GM21381 (cell line): ENCODE results near the gene SOBP.

ENCODE experiments used
- ATAC-seq: cut with Tn5 transposase; IDR thresholded peaks from one replicate; pipeline ENCODE4 v1.9.1; 2021; ENCODE audit warnings: mild to moderate bottlenecking, moderate library complexity; ENCODE audit not compliant: unreplicated experiment

SOBP gene

DNA sequence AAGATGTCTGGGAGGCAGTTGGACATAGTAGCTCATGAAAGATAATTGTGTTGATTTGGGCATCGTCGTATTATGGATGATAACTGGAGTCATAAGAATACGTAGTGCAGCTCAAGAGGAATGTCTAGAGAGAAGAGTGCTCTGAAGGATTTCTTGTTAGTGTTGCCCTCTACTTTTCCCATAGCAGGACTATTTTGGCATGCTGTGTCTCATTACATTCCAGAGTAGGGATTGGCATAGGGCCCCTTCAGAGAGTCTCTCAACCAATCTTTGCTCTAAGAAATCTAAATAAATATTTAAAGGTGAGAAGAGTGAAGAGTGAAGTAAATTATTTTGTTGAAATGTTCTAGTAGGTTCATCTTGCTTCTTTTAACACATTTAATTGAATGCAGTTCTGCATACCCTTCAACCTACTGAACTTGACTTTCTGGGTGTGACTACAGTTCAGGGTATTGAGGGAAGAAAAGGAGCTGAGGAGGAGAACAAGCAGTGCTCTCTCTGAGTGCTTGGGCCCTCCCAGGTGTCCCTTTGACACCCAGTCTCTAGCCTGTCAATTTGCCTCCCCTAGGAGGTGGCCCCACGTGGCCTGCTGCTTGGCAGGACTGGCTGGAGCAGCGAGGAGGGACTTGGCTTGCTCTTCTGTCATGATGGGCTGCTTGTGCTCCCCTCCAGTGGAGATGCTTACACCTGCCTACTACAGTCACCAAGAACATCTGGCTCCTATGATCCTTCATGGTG, 33.3 kb downstream of the SOBP start:
- no peak for ATAC-seq

- no peak for ATAC-seq
These were observed 33.9 kb downstream of the SOBP start for GRCh38 chr6:107523794-107524193.

- no peak for ATAC-seq
These were observed 34.7 kb downstream of the SOBP start for GRCh38 chr6:107524626-107525025.

DNA sequence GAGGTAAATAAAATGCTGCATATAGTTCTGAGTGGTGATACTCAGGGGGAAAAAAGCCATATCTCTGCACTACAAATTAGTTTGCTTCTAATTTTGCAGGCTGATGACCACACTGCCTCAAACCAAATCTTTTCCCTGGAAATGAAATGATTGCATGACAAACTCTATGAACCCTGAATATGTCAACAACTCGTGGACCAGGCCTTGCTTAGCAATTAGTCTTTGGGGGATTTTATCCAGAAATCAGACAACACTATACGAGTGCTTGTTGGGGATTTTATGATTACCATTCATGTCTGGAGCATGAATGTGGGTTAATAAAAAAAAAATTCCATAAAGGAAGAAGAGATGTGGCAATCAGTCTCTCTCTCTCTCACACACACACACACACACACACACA, 42.0 kb downstream of the SOBP start:
- no peak for ATAC-seq

DNA sequence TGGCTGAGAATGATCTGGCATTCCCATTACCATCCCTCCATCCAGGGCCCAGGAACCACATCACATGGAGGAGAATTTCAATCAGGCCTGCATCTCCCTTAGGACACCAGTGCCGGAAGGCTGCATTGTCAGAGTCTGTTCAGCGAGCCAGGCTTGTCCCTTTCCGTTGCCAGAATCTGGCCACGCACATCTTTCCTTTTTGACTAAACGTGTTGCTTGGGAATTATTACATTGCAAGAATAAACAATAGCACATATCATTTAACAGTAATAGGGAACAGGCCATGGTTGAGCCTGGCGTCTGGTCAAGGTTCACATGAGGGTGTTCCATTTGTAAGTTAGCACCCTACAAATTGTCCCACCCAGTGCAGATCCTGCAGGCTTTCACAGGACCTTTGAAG, 42.8 kb downstream of the SOBP start:
- ATAC-seq, result no peak

DNA sequence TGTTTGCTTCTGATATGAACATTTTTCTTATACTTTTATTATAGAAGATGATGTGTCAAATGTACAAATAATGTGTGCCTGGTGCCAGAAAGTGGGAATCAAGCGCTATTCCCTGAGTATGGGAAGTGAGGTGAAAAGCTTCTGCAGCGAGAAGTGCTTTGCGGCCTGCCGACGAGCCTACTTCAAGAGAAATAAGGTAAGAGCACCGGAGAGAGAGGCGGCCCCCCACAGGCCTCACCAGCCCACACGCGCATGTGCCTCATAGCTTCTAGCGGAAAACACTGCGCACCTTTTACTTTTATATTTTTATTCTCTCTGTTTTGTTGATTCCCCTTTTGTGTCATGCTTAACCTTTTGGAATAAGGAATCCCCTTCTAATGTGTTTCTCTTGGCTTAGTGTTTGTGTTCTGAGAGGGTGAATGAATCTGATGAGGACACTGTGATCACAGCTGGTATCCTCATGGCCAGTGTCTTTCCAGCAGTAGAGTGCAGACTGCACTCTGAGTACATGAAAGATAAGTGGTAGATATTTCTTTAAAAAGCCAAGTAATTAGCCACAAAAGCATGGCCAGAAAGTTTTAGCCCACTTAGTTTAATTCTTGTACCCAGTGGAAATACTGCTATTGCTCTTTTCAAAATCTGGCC, 43.6 kb downstream of the SOBP start:
- no peak for ATAC-seq

GRCh38 chr6:107534571-107535141, 44.7 kb downstream of the SOBP start:
- ATAC-seq, result no peak

DNA sequence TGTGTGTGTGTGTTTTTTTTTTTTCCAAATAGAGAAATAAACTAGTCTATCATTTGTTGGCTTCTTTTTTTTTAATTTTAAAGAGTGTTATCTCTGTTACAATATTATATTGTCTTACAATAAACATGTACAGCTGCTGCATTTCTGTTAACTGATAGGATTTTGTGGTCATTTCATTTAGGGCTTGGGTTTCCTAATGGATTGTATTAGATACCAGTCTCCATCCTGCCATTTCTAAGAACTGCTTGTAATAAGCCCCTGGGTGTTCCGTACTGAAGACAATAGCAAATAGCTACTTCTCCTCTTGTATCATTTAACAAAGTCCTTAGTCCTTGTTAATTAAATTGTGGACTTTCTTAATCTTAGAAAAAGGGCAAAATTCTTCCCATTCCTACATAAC, 45.7 kb downstream of the SOBP start:
- no peak for ATAC-seq

GRCh38 chr6:107536180-107536961, 46.5 kb downstream of the SOBP start:
- no peak for ATAC-seq

- no peak for ATAC-seq
These were observed 47.6 kb downstream of the SOBP start for GRCh38 chr6:107537559-107537958.

GRCh38 chr6:107538856-107539387, 49.0 kb downstream of the SOBP start:
- ATAC-seq, result no peak

DNA sequence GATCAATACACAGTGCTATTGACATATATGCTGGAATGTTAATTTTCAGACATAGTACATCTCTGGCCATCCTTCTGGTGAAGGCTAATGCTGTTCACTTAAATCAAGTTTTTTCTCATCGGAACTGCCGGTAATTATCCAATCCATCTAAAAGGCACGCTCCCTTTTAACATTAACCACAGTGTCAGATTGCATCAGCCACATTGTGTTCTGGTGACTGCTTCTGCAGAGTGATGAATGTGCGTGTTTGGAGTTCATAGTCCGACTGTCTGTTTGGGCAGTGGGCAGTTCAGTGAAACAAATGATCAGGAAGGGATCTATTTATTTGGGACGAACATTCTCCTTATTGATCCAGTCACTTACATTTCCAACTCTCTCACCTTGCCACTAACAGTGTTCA, 49.5 kb downstream of the SOBP start:
- no peak for ATAC-seq

GRCh38 chr6:107539849-107540464, 50.0 kb downstream of the SOBP start:
- ATAC-seq, result no peak

- no peak for ATAC-seq
These were observed 50.5 kb downstream of the SOBP start for GRCh38 chr6:107540465-107540857.

GRCh38 chr6:107542192-107542668, 52.3 kb downstream of the SOBP start:
- ATAC-seq, result no peak

- ATAC-seq, result no peak
These were observed 53.2 kb downstream of the SOBP start for GRCh38 chr6:107543088-107543487.

- no peak for ATAC-seq
These were observed 53.6 kb downstream of the SOBP start for GRCh38 chr6:107543567-107543966.

DNA sequence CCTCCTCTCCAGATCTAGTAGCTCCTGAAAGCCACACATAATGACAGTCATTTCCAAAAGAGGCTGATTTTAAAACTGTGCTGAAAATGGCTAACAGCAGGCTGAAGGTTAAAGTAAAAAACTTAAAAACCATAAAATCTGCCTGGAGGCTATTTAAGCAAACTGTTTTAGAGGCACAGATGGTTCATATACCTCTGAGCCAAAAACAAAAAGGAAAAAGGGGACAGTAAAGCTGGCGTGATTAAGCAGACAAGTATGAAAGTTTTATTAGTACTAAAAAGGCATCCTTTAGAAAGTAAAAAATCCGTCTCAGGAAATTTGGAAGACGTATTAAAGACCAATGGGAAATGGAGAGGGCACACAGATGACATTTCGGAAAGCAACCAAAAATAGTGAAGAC, 55.8 kb downstream of the SOBP start:
- ATAC-seq, result no peak

GRCh38 chr6:107546691-107547450, 57.0 kb downstream of the SOBP start:
- no peak for ATAC-seq

DNA sequence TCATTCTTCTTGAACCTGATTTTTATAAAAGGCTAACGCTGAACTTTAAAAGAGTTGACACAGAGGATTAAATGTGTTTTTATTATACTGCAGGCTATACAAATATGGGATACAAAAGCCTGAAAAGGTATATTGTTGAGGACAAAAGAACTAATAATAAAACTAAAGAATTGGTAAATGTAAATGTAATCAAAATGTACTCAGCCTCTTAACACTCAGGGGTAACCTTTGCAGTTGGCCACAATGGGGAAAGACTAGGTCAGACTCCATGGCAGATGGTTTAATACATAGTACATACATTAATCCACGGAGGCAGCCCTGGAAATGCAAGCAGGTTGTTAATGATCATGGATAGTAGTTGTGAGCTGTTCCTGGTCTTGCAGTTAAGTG, 57.5 kb downstream of the SOBP start:
- ATAC-seq, result no peak
